H1 (cell line): ENCODE results near the gene UTP14C. TPM values are rescaled to one million over a fixed set of nuclear protein-coding genes. Genes with fewer than 3 reads are reported as not detected.

ENCODE experiments used
- CEBPB ChIP-seq: IDR thresholded peaks from 2 replicates; pipeline ENCODE4 v1.6.1; 2012; ENCODE audit warnings: low read depth, low read length
- CREB1 ChIP-seq: IDR thresholded peaks from 2 replicates; pipeline ENCODE4 v1.6.1; 2012; ENCODE audit warnings: inconsistent platforms
- FOSL1 ChIP-seq: IDR thresholded peaks from 2 replicates; pipeline ENCODE4 v1.6.1; 2011; ENCODE audit warnings: mild to moderate bottlenecking, low read depth, low read length, moderate library complexity; ENCODE audit not compliant: insufficient read depth
- MAX ChIP-seq: IDR thresholded peaks from 2 replicates; pipeline ENCODE4 v1.6.1; 2012; ENCODE audit warnings: inconsistent platforms
- RBBP5 ChIP-seq: IDR thresholded peaks from 2 replicates; pipeline ENCODE4 v1.7.1; 2012; ENCODE audit warnings: low read depth, mild to moderate bottlenecking, inconsistent platforms, low read length, moderate library complexity, borderline replicate concordance
- SP4 ChIP-seq: IDR thresholded peaks from 2 replicates; pipeline ENCODE4 v1.6.1; 2012; ENCODE audit warnings: low read length, inconsistent platforms
- ZNF274 ChIP-seq: IDR thresholded peaks from 2 replicates; pipeline ENCODE4 v1.7.0; 2012; ENCODE audit warnings: low read length, borderline replicate concordance; ENCODE audit errors: extremely low read depth
- polyA plus RNA-seq, 7 experiments: library from polyadenylated mRNA; depleted of rRNA in 3 of 7; stranded (reverse) in 5 of 7; unstranded in 2 of 7; fragments of >200 nt in 5 of 7; fragments of 200-250 nt in 2 of 7; gene quantifications; 1 replicate in 5 of 7; 2 replicates in 1 of 7; 4 replicates in 1 of 7; pipeline versions ENCODE4 v1.2.1 to v1.2.3, GENCODE V29; 2011 to 2013; ENCODE audit warnings: missing spikeins in 2 of 7, mixed read lengths in 2 of 7
- total RNA-seq: library from RNA; stranded (reverse); fragmentation: NEBNext Ultra II Directional; extraction: Animal tissue kit (Norgen Biotek cat#: 25700); gene quantifications from 2 replicates; pipeline ENCODE4 v1.2.1, GENCODE V29; 2021
- TF ChIP-seq, protein P1 (sequence below): IDR thresholded peaks from 2 replicates; pipeline ENCODE4 v1.6.1; 2011; ENCODE audit warnings: low read depth, mild to moderate bottlenecking, low read length; ENCODE audit not compliant: insufficient read depth

Gene UTP14C
- total and polyA plus RNA-seq, 2 of the 8 experiments (the other 6 are each of a cell fraction or from before 2014, with no cell fraction given) = 6.8 to 22.7 TPM

- TF ChIP-seq ZNF274 (no peak), FOSL1 (no peak), SP4 (no peak), CREB1 (no peak), CEBPB (no peak), MAX (no peak), RBBP5 (no peak)
- TF ChIP-seq, protein P1, sequence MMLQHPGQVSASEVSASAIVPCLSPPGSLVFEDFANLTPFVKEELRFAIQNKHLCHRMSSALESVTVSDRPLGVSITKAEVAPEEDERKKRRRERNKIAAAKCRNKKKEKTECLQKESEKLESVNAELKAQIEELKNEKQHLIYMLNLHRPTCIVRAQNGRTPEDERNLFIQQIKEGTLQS = no peak
These were observed 47.6 kb upstream of the UTP14C start (continued) for GRCh38 chr13:51976890-51977289.
